ENCODE results near the gene ARSG. TPM values are rescaled to one million over a fixed set of nuclear protein-coding genes. Genes with fewer than 3 reads are reported as not detected.
"Not testable (repeated sequence)": the region's sequence is repeated elsewhere in the genome, so short reads cannot be mapped to it uniquely, and the experiment has no call there.

Gene ARSG
- total and polyA plus RNA-seq, 9 of the 15 experiments (the other 6 are each of a cell fraction or from before 2014, with no cell fraction given): 1.0 to 5.6 (median 1.8) TPM

DNA sequence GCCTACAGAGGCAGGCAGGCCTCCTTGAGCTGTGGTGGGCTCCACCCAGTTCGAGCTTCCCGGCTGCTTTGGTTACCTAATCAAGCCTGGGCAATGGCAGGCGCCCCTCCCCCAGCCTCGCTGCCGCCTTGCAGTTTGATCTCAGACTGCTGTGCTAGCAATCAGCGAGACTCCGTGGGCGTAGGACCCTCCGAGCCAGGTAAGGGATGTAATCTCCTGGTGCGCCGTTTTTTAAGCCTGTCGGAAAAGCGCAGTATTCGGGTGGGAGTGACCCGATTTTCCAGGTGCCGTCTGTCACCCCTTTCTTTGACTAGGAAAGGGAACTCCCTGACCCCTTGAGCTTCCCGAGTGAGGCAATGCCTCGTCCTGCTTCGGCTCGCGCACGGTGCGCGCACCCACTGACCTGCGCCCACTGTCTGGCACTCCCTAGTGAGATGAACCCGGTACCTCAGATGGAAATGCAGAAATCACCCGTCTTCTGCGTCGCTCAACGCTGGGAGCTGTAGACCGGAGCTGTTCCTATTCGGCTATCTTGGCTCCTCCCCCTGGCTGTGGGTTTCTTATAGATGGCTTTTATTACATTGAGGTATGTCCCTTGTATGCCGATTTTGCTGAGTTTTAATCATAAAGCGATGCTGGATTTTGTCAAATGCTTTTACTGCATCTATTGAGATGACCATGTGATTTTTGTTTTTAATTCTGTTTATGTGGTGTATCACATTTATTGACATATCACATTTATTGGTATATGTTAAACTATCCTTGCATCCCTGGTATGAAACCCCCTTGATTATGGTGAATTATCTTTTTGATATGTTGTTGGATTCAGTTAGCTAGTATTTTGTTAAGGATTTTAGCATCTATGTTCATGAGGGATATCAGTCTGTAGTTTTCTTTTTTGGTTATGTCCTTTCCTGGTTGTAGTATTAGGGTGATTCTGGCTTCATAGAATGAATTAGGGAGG lies 122.6 kb downstream of the ARSG start:
- H3K9me3 ChIP-seq (replicated peaks; ENCODE audit: control insufficient read depth, insufficient read depth, low read depth, low read length); BruUV-seq (replicated peaks); H3K27ac ChIP-seq (ENCODE audit: extremely low read depth, low read depth, low read length); H4K20me1 ChIP-seq (replicated peaks; ENCODE audit: control insufficient read depth, insufficient read depth, low read length); CTCF ChIA-PET (ENCODE audit: low intra/inter-chr PET ratio); FAIRE-seq; H3K9me1 ChIP-seq (ENCODE audit: control insufficient read depth, insufficient read depth, low read length); intact Hi-C loops (cut with micrococcal nuclease); in situ Hi-C loops (cut with MboI); H3K79me2 ChIP-seq (ENCODE audit: control insufficient read depth, insufficient read depth, low read length); H3K9ac ChIP-seq (ENCODE audit: insufficient read depth in 1 of 2, low read depth in 2 of 2, low read length in 2 of 2); H3K27me3 ChIP-seq (ENCODE audit: control insufficient read depth in 2 of 2, insufficient read depth in 2 of 2, low read length in 2 of 2); H3K4me3 ChIP-seq; H3K4me1 ChIP-seq (replicated peaks in 1 of 2; ENCODE audit: control insufficient read depth in 2 of 2, insufficient read depth in 2 of 2, low read length in 2 of 2); H3K36me3 ChIP-seq (ENCODE audit: control insufficient read depth, insufficient read depth, low read length): not testable (repeated sequence)
- POLR2A ChIA-PET: interaction anchor here (0.6 to 0.7 kb wide), 2 partner anchors 17 to 75 kb away, joined by 3 read pairs; no protein-coding TSS in a partner anchor
- TF ChIP-seq, protein P1, sequence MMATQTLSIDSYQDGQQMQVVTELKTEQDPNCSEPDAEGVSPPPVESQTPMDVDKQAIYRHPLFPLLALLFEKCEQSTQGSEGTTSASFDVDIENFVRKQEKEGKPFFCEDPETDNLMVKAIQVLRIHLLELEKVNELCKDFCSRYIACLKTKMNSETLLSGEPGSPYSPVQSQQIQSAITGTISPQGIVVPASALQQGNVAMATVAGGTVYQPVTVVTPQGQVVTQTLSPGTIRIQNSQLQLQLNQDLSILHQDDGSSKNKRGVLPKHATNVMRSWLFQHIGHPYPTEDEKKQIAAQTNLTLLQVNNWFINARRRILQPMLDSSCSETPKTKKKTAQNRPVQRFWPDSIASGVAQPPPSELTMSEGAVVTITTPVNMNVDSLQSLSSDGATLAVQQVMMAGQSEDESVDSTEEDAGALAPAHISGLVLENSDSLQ (IDR thresholded peaks at IDR 0.05): peak; percentile 27; the same call in 1 of the 2 replicates
- peak; percentile 46; the same call in 1 of the 2 replicates for TF ChIP-seq CXXC5 (CRISPR knock-in tag; IDR thresholded peaks at IDR 0.05)
- 0 out of 2 replicates have a peak, but pooled peaks have one; percentile 20 for TF ChIP-seq ATF7 (IDR thresholded peaks at IDR 0.05)
- TF ChIP-seq ZNF324 (CRISPR knock-in tag; IDR thresholded peaks at IDR 0.05): peak; percentile 85
- TF ChIP-seq TRIM24 (IDR thresholded peaks at IDR 0.05): 0 out of 4 replicates have a peak, but pooled peaks of 1 of the 2 experiments have one; percentile 20
- TF ChIP-seq NRF1 (conservative IDR thresholded peaks at IDR 0.05 in 1 of 2, IDR thresholded peaks at IDR 0.05 in 1 of 2): peak; percentile 39 to 59
- TF ChIP-seq L3MBTL2 (IDR thresholded peaks at IDR 0.05): peak; percentile 29; the same call in 1 of the 2 replicates
- 0 out of 2 replicates have a peak, but pooled peaks have one; percentile 38 for TF ChIP-seq EGR1 (conservative IDR thresholded peaks at IDR 0.05)
- peak; percentile 41; the same call in 1 of the 2 replicates for TF ChIP-seq SMAD4 (CRISPR knock-in tag; conservative IDR thresholded peaks at IDR 0.05)
- peak in 1 of 2 experiments; percentile 47; a peak in 2 of 4 replicates for TF ChIP-seq MAZ (CRISPR knock-in tag; conservative IDR thresholded peaks at IDR 0.05 in 1 of 2, IDR thresholded peaks at IDR 0.05 in 1 of 2)
- peak; percentile 59 for TF ChIP-seq CEBPB (tag; IDR thresholded peaks at IDR 0.05)
- peak overlapping the region; percentile 45; the same call in 1 of the 2 replicates for H2AFZ ChIP-seq (ENCODE audit: low read depth, low read length)
- peak overlapping the region; percentile 41; the same call in 1 of the 2 replicates for H3K4me2 ChIP-seq (ENCODE audit: insufficient read depth, low read length)
- WGBS (ENCODE audit: insufficient coverage, low coverage, missing lambda C conversion rate): 6% methylated on average over 19 of the region's 34 CpGs
- DNase-seq (ENCODE audit: extremely low read depth in 1 of 4, low spot score in 3 of 4) (peak in 1 of 4 experiments; percentile 51), ATAC-seq (peak; percentile 51; the same call in 2 of the 3 replicates)

DNA sequence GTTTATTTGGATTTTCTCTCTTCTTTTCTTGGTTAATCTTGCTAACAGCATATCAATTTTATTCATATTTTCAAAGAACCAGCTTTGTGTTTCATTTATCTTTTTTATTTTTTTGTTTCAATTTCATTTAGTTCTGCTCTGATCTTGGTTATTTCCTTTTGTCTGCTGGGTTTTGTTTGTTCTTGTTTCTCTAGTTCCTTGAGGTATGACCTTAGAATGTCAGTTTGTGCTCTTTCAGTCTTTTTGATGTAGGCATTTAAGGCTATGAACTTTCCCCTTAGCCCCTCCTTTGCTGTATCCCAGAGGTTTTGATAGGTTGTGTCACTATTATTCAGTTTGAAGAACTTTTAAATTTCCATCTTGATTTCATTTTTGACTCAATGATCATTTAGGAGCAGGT lies 123.6 kb downstream of the ARSG start:
- POLR2A ChIA-PET; H3K9ac ChIP-seq (ENCODE audit: insufficient read depth in 1 of 2, low read depth in 2 of 2, low read length in 2 of 2); H3K9me3 ChIP-seq (replicated peaks; ENCODE audit: control insufficient read depth, insufficient read depth, low read depth, low read length); H3K27me3 ChIP-seq (ENCODE audit: control insufficient read depth in 2 of 2, insufficient read depth in 2 of 2, low read length in 2 of 2); H3K4me1 ChIP-seq (replicated peaks in 1 of 2; ENCODE audit: control insufficient read depth in 2 of 2, insufficient read depth in 2 of 2, low read length in 2 of 2); H3K4me3 ChIP-seq; BruUV-seq (replicated peaks); H3K4me2 ChIP-seq (ENCODE audit: insufficient read depth, low read length); H2AFZ ChIP-seq (ENCODE audit: low read depth, low read length); CTCF ChIA-PET (ENCODE audit: low intra/inter-chr PET ratio); intact Hi-C loops (cut with micrococcal nuclease); H3K36me3 ChIP-seq (ENCODE audit: control insufficient read depth, insufficient read depth, low read length); H3K27ac ChIP-seq (ENCODE audit: extremely low read depth, low read depth, low read length); DNase-seq (ENCODE audit: extremely low read depth in 1 of 4, low spot score in 3 of 4); in situ Hi-C loops (cut with MboI); H4K20me1 ChIP-seq (replicated peaks; ENCODE audit: control insufficient read depth, insufficient read depth, low read length); FAIRE-seq; ATAC-seq; H3K9me1 ChIP-seq (ENCODE audit: control insufficient read depth, insufficient read depth, low read length); H3K79me2 ChIP-seq (ENCODE audit: control insufficient read depth, insufficient read depth, low read length): not testable (repeated sequence)
